ENCODE data around the gene JAKMIP2. TPM values are rescaled to one million over a fixed set of nuclear protein-coding genes. Genes with fewer than 3 reads are reported as not detected.

Gene JAKMIP2
- total RNA-seq, 4 donors from 2014 or later, result 0.20 TPM; not detected in 3

DNA sequence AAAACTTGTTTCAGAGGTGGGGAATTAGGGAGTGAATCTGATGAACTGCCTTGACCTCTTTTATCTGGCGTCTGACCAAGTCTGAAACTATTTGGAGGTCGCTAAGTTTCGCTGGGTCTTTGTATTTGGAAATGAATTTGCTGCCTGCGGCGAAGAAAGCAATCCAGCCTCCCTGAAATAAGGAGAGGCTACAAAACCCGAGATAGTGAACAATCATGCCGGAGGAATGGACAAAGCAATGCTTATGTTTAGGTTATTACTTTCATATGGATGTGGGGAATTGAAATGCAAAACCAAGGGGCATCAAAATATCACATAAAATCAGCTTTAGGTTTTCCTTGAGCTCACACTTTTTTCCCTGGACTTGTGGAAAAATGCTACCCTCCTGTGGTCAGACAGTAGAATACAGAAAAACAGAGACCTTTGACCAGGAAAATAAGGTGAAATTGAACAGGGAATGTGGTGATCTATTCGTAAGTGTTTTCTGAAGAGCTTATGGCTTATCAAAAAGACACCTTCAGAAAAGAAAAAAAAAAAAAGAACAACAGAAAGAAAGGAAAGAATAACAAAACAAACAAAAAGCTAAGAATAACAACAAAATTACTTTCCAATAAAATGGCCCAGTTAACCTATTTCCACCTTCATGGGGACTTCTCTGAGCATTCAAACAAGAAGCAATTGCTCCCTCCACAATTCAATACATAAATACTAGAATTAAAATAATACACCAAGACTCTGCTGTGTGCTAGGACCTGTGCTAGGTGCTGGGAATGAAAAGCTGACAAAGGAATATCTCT is 204.1 kb downstream of the JAKMIP2 start:
- intact Hi-C loops (cut with DNase I; ENCODE audit: low total_unique reads), result loop anchor here (5.0 kb wide), 1 partner anchor 126 kb away; no protein-coding TSS in a partner anchor
- in situ Hi-C loops (cut with MboI; ENCODE audit: low sequenced_read_pairs in 4 of 4), result loop anchor here in 2 of 4 donors (10.0 to 25.0 kb wide), 2 partner anchors 194 to 1041 kb away; no protein-coding TSS in a partner anchor
- Histone ChIP-seq H3K4me1 (peaks cover 0 to 3% of the 10 kb centered on the region in 2 donors), H3K9me3 (no peaks in the 10 kb centered on the region), H3K36me3 (no peaks in the 10 kb centered on the region), H3K27ac (no peak overlapping the region), H3K27me3 (no peaks in the 10 kb centered on the region), H3K4me3 (no peak overlapping the region)
- ATAC-seq, result peak in 1 of 2 donors; percentile 60
- DNase-seq, result no peak
- TF ChIP-seq POLR2A (IDR thresholded peaks at IDR 0.05), result no peak
- TF ChIP-seq, protein P1, sequence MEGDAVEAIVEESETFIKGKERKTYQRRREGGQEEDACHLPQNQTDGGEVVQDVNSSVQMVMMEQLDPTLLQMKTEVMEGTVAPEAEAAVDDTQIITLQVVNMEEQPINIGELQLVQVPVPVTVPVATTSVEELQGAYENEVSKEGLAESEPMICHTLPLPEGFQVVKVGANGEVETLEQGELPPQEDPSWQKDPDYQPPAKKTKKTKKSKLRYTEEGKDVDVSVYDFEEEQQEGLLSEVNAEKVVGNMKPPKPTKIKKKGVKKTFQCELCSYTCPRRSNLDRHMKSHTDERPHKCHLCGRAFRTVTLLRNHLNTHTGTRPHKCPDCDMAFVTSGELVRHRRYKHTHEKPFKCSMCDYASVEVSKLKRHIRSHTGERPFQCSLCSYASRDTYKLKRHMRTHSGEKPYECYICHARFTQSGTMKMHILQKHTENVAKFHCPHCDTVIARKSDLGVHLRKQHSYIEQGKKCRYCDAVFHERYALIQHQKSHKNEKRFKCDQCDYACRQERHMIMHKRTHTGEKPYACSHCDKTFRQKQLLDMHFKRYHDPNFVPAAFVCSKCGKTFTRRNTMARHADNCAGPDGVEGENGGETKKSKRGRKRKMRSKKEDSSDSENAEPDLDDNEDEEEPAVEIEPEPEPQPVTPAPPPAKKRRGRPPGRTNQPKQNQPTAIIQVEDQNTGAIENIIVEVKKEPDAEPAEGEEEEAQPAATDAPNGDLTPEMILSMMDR (IDR thresholded peaks at IDR 0.05 in 4 of 5, conservative IDR thresholded peaks at IDR 0.05 in 1 of 5), result peak in 4 of 5 experiments; percentile 34 to 58 (median 42)

DNA sequence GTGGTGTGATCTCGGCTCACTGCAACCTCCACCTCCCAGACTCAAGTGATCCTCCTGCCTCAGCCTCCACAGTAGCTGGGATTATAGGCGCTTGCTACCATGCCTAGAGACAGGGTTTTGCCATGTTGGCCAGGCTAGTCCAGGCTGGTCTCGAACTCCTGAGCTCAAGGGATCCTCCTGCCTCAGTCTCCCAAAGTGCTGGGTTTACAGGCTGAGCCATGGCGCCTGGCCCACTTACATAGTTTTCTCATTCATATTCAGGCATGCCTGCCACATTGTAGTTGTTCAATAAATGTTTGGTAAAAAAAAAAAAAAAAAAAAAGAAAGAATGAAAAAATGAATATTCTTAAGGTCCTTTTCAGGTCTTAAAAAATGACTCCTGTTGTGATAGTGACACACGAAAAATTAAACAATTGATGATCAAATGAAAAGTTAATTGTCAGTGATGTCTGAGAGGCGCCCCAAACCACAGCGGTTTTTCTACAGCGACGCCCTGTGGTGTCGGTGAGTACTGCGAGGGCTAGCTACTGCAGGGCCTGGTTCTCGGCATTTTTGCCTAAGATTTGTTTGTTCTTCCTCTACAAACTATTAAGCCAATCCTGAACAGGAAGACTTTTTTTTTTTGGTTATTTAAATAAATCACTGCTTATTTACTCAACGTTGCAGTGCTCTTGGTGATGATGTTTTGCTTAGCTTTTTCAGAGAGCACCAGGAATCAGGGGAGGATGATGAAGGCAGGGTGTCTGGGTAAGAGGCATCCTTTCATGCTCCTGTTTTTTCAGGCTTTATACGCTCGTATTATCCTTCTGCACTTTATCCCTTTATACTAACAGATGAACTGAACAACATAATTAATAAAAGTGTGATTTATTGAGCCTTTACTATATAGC is 205.6 kb downstream of the JAKMIP2 start:
- intact Hi-C loops (cut with DNase I; ENCODE audit: low total_unique reads), result loop anchor here (5.0 kb wide), 1 partner anchor 125 kb away; no protein-coding TSS in a partner anchor
- no peaks in the 10 kb centered on the region for H3K9me3 ChIP-seq
- H3K36me3 ChIP-seq, result no peaks in the 10 kb centered on the region
- H3K27me3 ChIP-seq, result no peaks in the 10 kb centered on the region
- peak in 1 of 2 donors; percentile 49 for ATAC-seq
- no peak overlapping the region for H3K27ac ChIP-seq
- TF ChIP-seq POLR2A (IDR thresholded peaks at IDR 0.05), result no peak
- TF ChIP-seq, protein P1 (IDR thresholded peaks at IDR 0.05 in 4 of 5, conservative IDR thresholded peaks at IDR 0.05 in 1 of 5), result peak; percentile 43 to 80 (median 65)
- H3K4me3 ChIP-seq, result no peak overlapping the region
- peaks cover 0 to 3% of the 10 kb centered on the region in 2 donors for H3K4me1 ChIP-seq
- in situ Hi-C loops (cut with MboI; ENCODE audit: low sequenced_read_pairs in 4 of 4), result loop anchor here in 2 of 4 donors (10.0 to 25.0 kb wide), 2 partner anchors 192 to 1040 kb away; no protein-coding TSS in a partner anchor
- DNase-seq, result peak in 1 of 2 donors; percentile 15

DNA sequence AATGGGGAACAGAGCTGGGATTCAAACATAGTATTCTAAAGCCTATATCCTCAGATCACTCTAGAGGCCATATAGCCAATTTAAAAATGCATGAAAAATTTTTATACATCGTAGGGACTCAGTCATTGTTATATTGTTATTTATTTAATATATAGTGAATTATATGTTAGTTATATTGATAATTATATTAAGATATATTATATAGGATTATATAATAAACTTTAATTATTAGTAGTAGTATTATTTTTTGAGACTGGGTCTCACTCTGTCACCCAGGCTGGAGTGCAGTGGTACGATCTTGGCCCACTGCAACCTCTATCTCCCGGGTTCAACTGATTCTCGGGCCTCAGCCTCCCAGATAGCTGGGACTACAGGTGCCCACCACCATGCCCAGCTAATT is 206.9 kb downstream of the JAKMIP2 start:
- in situ Hi-C loops (cut with MboI; ENCODE audit: low sequenced_read_pairs in 4 of 4) (loop anchor here in 2 of 4 donors (10.0 to 25.0 kb wide), 2 partner anchors 191 to 1038 kb away; no protein-coding TSS in a partner anchor), intact Hi-C loops (cut with DNase I; ENCODE audit: low total_unique reads) (loop anchor here (5.0 kb wide), 1 partner anchor 123 kb away; no protein-coding TSS in a partner anchor)
- no peak for DNase-seq
- Histone ChIP-seq H3K4me1 (peaks cover 0 to 3% of the 10 kb centered on the region in 2 donors), H3K36me3 (no peaks in the 10 kb centered on the region), H3K27ac (no peak overlapping the region), H3K9me3 (no peaks in the 10 kb centered on the region), H3K27me3 (no peaks in the 10 kb centered on the region), H3K4me3 (no peak overlapping the region)
- no peak for ATAC-seq
- TF ChIP-seq, protein P1 (IDR thresholded peaks at IDR 0.05 in 4 of 5, conservative IDR thresholded peaks at IDR 0.05 in 1 of 5), result no peak
- no peak for TF ChIP-seq POLR2A (IDR thresholded peaks at IDR 0.05)

DNA sequence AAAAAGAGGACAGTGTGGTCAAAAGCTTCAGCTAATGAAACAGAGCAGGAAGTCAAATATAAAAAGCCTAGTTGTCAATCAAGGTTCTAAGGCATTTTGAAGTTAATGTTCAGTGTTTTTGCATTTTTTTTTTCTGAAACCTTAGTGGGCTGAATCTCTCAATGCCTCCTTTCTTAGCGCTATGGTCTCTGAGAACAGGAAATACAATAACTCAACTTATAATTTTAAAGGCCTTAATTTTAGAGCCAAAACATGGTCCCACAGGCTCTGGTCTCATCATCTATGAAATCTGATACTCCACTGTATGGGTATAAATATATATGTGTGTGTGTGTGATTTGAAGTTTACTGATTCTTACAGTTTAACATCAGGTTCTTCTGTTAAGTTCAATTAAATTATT is 209.3 kb downstream of the JAKMIP2 start:
- no peak for TF ChIP-seq POLR2A (IDR thresholded peaks at IDR 0.05)
- TF ChIP-seq, protein P1 (IDR thresholded peaks at IDR 0.05 in 4 of 5, conservative IDR thresholded peaks at IDR 0.05 in 1 of 5), result no peak
- ATAC-seq (no peak), DNase-seq (no peak)
- intact Hi-C loops (cut with DNase I; ENCODE audit: low total_unique reads) (no loop called here), in situ Hi-C loops (cut with MboI; ENCODE audit: low sequenced_read_pairs in 4 of 4) (loop anchor here in 2 of 4 donors (10.0 to 25.0 kb wide), 2 partner anchors 111 to 188 kb away; no protein-coding TSS in a partner anchor)
- Histone ChIP-seq H3K27me3 (no peaks in the 10 kb centered on the region), H3K4me1 (peaks cover 0 to 1% of the 10 kb centered on the region in 2 donors), H3K4me3 (no peak overlapping the region), H3K36me3 (no peaks in the 10 kb centered on the region), H3K9me3 (no peaks in the 10 kb centered on the region), H3K27ac (no peak overlapping the region)

Data from gastrocnemius medialis (tissue), 4 donors.